ENCODE measurements around the gene TDRD7. TPM values are rescaled to one million over a fixed set of nuclear protein-coding genes. Genes with fewer than 3 reads are reported as not detected.

TDRD7 gene
- total and polyA plus RNA-seq, 9 of the 15 experiments (the other 6 are each of a cell fraction or from before 2014, with no cell fraction given) = 2.2 to 7.7 (median 5.2) TPM

GRCh38 chr9:97411789-97412625, at the start of gene TDRD7 (continued):
- TF ChIP-seq RCOR1 (IDR thresholded peaks at IDR 0.05; ENCODE audit: borderline replicate concordance in 1 of 2, low read depth in 2 of 2, low read length in 2 of 2) = peak; percentile 15 to 96; a peak in 2 of 4 replicates
- no peak for TF ChIP-seq KAT2B (IDR thresholded peaks at IDR 0.05; ENCODE audit: low read depth, low read length)
- TF ChIP-seq PHB (CRISPR knock-in tag; IDR thresholded peaks at IDR 0.05) = no peak; the same call in 1 of the 2 replicates
- peak; percentile 40; the same call in 1 of the 2 replicates for TF ChIP-seq NR1H2 (CRISPR knock-in tag; IDR thresholded peaks at IDR 0.05)
- peak; percentile 53; the same call in 1 of the 2 replicates for TF ChIP-seq JUND (IDR thresholded peaks at IDR 0.05; ENCODE audit: borderline replicate concordance, low read depth, low read length)
- TF ChIP-seq JUND (tag; IDR thresholded peaks at IDR 0.05; ENCODE audit: borderline replicate concordance, low read depth, low read length) = no peak; the same call in 2 of the 3 replicates
- TF ChIP-seq ZNF232 (CRISPR knock-in tag; IDR thresholded peaks at IDR 0.05) = no peak
- TF ChIP-seq BDP1 (IDR thresholded peaks at IDR 0.05; ENCODE audit: insufficient read depth, insufficient read length) = no peak
- no peak for TF ChIP-seq MITF (IDR thresholded peaks at IDR 0.05)
- TF ChIP-seq MBD1 (CRISPR knock-in tag; IDR thresholded peaks at IDR 0.05) = no peak
- no peak for TF ChIP-seq ZNF23 (CRISPR knock-in tag; IDR thresholded peaks at IDR 0.05)
- TF ChIP-seq ZNF79 (CRISPR knock-in tag; IDR thresholded peaks at IDR 0.05; ENCODE audit: low read depth) = no peak
- TF ChIP-seq ZNF830 (CRISPR knock-in tag; IDR thresholded peaks at IDR 0.05) = no peak
- peak in 1 of 2 experiments; percentile 90; a peak in 1 of 4 replicates for TF ChIP-seq BCLAF1 (IDR thresholded peaks at IDR 0.05; ENCODE audit: borderline replicate concordance in 1 of 2, control insufficient read depth in 1 of 2, low read depth in 2 of 2, low read length in 1 of 2)
- no peak for TF ChIP-seq NEUROD1 (IDR thresholded peaks at IDR 0.05; ENCODE audit: borderline replicate concordance, low read depth, low read length, partially characterized antibody)
- peak; percentile 64 to 76; a peak in 1 of 4 replicates for TF ChIP-seq SIN3A (IDR thresholded peaks at IDR 0.05; ENCODE audit: borderline replicate concordance in 2 of 2, control insufficient read depth in 1 of 2, low read depth in 2 of 2, low read length in 2 of 2)
- TF ChIP-seq CTBP1 (IDR thresholded peaks at IDR 0.05; ENCODE audit: borderline replicate concordance) = peak; percentile 98
- no peak for TF ChIP-seq ARID3A (IDR thresholded peaks at IDR 0.05; ENCODE audit: borderline replicate concordance, low read depth, low read length)

All from K562 (cell line).